D721Med (cell line): ENCODE measurements around the gene SLC24A4.

ENCODE experiments used
- DNase-seq: peaks from one replicate; pipeline ENCODE4 v3.0.0; 2011; ENCODE audit warnings: low spot score; ENCODE audit not compliant: insufficient read length
- FAIRE-seq: peaks from 2 replicates; lab custom pipeline; 2011; peaks lifted over from hg19 to GRCh38; lab: Jason Lieb, UNC
- CTCF ChIP-seq: IDR thresholded peaks from 2 replicates; pipeline ENCODE4 v1.5.1; 2012; ENCODE audit warnings: mild to moderate bottlenecking, control low read depth; ENCODE audit not compliant: insufficient read depth; ENCODE audit errors: missing control alignments

The SLC24A4 gene

GRCh38 chr14:92473261-92473968 lies 150.4 kb downstream of the SLC24A4 start:
- FAIRE-seq: no peak
- no peak for DNase-seq
- TF ChIP-seq CTCF: no peak

GRCh38 chr14:92473969-92474535 lies 151.1 kb downstream of the SLC24A4 start:
- TF ChIP-seq CTCF: no peak
- no peak for FAIRE-seq
- DNase-seq: no peak

GRCh38 chr14:92475037-92475436 lies 152.1 kb downstream of the SLC24A4 start:
- FAIRE-seq (no peak), DNase-seq (no peak)
- no peak for TF ChIP-seq CTCF

GRCh38 chr14:92475451-92476187 lies 152.7 kb downstream of the SLC24A4 start:
- FAIRE-seq: no peak
- TF ChIP-seq CTCF: no peak
- no peak for DNase-seq

GRCh38 chr14:92480856-92481255 lies 157.9 kb downstream of the SLC24A4 start:
- FAIRE-seq (no peak), DNase-seq (no peak)

GRCh38 chr14:92481386-92481785 lies 158.4 kb downstream of the SLC24A4 start:
- FAIRE-seq (no peak), DNase-seq (no peak)
- TF ChIP-seq CTCF: no peak

More at GRCh38 chr14:92480856-92481255, 157.9 kb downstream of the SLC24A4 start:
- TF ChIP-seq CTCF: no peak
